ENCODE measurements around the gene OCA2.

- TF ChIP-seq EP300 (IDR thresholded peaks at IDR 0.05; ENCODE audit: borderline replicate concordance) (no peak), REST (IDR thresholded peaks at IDR 0.05; ENCODE audit: low read depth) (no peak), EGR1 (IDR thresholded peaks at IDR 0.05) (no peak), TAF1 (IDR thresholded peaks at IDR 0.05; ENCODE audit: low read depth) (no peak), RAD21 (IDR thresholded peaks at IDR 0.05; ENCODE audit: low read depth) (no peak), CEBPB (IDR thresholded peaks at IDR 0.05) (no peak), FOXM1 (IDR thresholded peaks at IDR 0.05; ENCODE audit: borderline replicate concordance, low read depth) (no peak), CREB1 (IDR thresholded peaks at IDR 0.05; ENCODE audit: low read depth) (no peak), TCF12 (IDR thresholded peaks at IDR 0.05; ENCODE audit: low read depth) (no peak)
- TF ChIP-seq, protein P1, sequence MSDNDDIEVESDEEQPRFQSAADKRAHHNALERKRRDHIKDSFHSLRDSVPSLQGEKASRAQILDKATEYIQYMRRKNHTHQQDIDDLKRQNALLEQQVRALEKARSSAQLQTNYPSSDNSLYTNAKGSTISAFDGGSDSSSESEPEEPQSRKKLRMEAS (IDR thresholded peaks at IDR 0.05), result no peak
These were observed 375.3 kb downstream of the OCA2 start for GRCh38 chr15:27723821-27724220.
